DOHH2 (cell line): Measurements from ENCODE around the gene IQSEC3.

ENCODE experiments used
- H3F3A ChIP-seq: fragments of 200-600 bp; sonication (generic), shearing (Covaris generic); 2 replicates; pipeline ENCODE4 v1.6.0; 2016; ENCODE audit warnings: antibody characterized with exemption, mild to moderate bottlenecking; ENCODE audit not compliant: control insufficient read depth, insufficient read depth
- H3K27ac ChIP-seq: fragments of 200-600 bp; sonication (generic); 2 replicates; pipeline ENCODE4 v1.5.1; 2014; ENCODE audit warnings: low read depth, mild to moderate bottlenecking, low read length, moderate library complexity
- H3K27me3 ChIP-seq: fragments of 200-600 bp; sonication (generic); 2 replicates; pipeline ENCODE4 v1.6.1; 2014; ENCODE audit warnings: mild to moderate bottlenecking, low read length, mixed read lengths; ENCODE audit not compliant: control insufficient read depth
- H3K36me3 ChIP-seq: fragments of 200-600 bp; sonication (generic); 2 replicates; pipeline ENCODE4 v1.6.1; 2014; ENCODE audit warnings: mild to moderate bottlenecking, low read length, moderate library complexity, mixed read lengths; ENCODE audit not compliant: control insufficient read depth
- H3K4me1 ChIP-seq: fragments of 200-600 bp; sonication (generic); 2 replicates; pipeline ENCODE4 v1.6.1; 2014; ENCODE audit warnings: mild to moderate bottlenecking, low read length, mixed read lengths; ENCODE audit not compliant: control insufficient read depth
- H3K4me2 ChIP-seq: fragments of 200-600 bp; sonication (generic); 2 replicates; pipeline ENCODE4 v1.6.0; 2014; ENCODE audit warnings: mild to moderate bottlenecking, low read length, moderate library complexity
- H3K4me3 ChIP-seq: fragments of 200-600 bp; sonication (generic); 2 replicates; pipeline ENCODE4 v1.5.1; 2014; ENCODE audit warnings: mild to moderate bottlenecking, low read length, mixed read lengths
- H3K79me2 ChIP-seq: fragments of 200-600 bp; sonication (generic); 2 replicates; pipeline ENCODE4 v1.6.1; 2014; ENCODE audit warnings: mild to moderate bottlenecking, low read length, mixed read lengths; ENCODE audit not compliant: control insufficient read depth
- H3K9me2 ChIP-seq: fragments of 200-600 bp; sonication (generic); replicated peaks from 2 replicates; pipeline ENCODE4 v1.6.1; 2014; ENCODE audit warnings: mild to moderate bottlenecking, low read length, mixed read lengths; ENCODE audit not compliant: control insufficient read depth
- H3K9me3 ChIP-seq: fragments of 200-600 bp; sonication (generic); 2 replicates; pipeline ENCODE4 v1.6.1; 2014; ENCODE audit warnings: antibody characterized with exemption, low read length, mixed read lengths; ENCODE audit not compliant: control insufficient read depth, insufficient read depth
- H4K20me1 ChIP-seq: fragments of 200-600 bp; sonication (generic); 2 replicates; pipeline ENCODE4 v1.6.0; 2014; ENCODE audit warnings: low read depth, mild to moderate bottlenecking, antibody characterized with exemption, low read length, moderate library complexity; ENCODE audit not compliant: control insufficient read depth, insufficient read depth
- CTCF ChIP-seq: fragments of 200-600 bp; sonication (generic); IDR thresholded peaks from one replicate; pipeline ENCODE4 v1.5.1; 2014; ENCODE audit warnings: antibody characterized with exemption, mild to moderate bottlenecking, low read depth, low read length; ENCODE audit not compliant: poor library complexity, severe bottlenecking
- EZH2phosphoT487 ChIP-seq: fragments of 200-600 bp; sonication (generic); IDR thresholded peaks from 2 replicates; pipeline ENCODE4 v1.6.1; 2017; ENCODE audit warnings: borderline replicate concordance, mild to moderate bottlenecking, antibody characterized with exemption, low read length, moderate library complexity, mixed read lengths

The IQSEC3 gene

GRCh38 chr12:157644-158043 lies 91.1 kb downstream of the IQSEC3 start:
- no peak overlapping the region for H3K4me3 ChIP-seq
- no peaks in the 10 kb centered on the region for H3K27me3 ChIP-seq
- no peaks in the 10 kb centered on the region for H3K9me3 ChIP-seq
- no peaks in the 10 kb centered on the region; the same call in 1 of the 2 replicates for H3F3A ChIP-seq
- H3K79me2 ChIP-seq = no peaks in the 10 kb centered on the region
- H3K9me2 ChIP-seq = no peaks in the 10 kb centered on the region
- no peak overlapping the region for H3K27ac ChIP-seq
- TF ChIP-seq CTCF (no peak), EZH2phosphoT487 (no peak)
- H3K4me1 ChIP-seq = no peaks in the 10 kb centered on the region
- H4K20me1 ChIP-seq = no peaks in the 10 kb centered on the region
- H3K4me2 ChIP-seq = no peak overlapping the region
- H3K36me3 ChIP-seq = no peaks in the 10 kb centered on the region

GRCh38 chr12:159156-159782 lies 92.7 kb downstream of the IQSEC3 start:
- peaks cover 6% of the 10 kb centered on the region; the same call in 1 of the 2 replicates for H3K9me3 ChIP-seq
- H3K4me1 ChIP-seq = no peaks in the 10 kb centered on the region
- H3K4me2 ChIP-seq = no peak overlapping the region
- no peaks in the 10 kb centered on the region for H3K79me2 ChIP-seq
- H4K20me1 ChIP-seq = no peaks in the 10 kb centered on the region
- H3K4me3 ChIP-seq = no peak overlapping the region
- H3K36me3 ChIP-seq = no peaks in the 10 kb centered on the region
- no peak for TF ChIP-seq CTCF
- TF ChIP-seq EZH2phosphoT487 = no peak
- no peaks in the 10 kb centered on the region for H3K9me2 ChIP-seq
- H3F3A ChIP-seq = no peaks in the 10 kb centered on the region; the same call in 1 of the 2 replicates
- no peak overlapping the region for H3K27ac ChIP-seq
- H3K27me3 ChIP-seq = no peaks in the 10 kb centered on the region

GRCh38 chr12:160858-161257 lies 94.3 kb downstream of the IQSEC3 start:
- Histone ChIP-seq H3F3A (no peaks in the 10 kb centered on the region; the same call in 1 of the 2 replicates), H4K20me1 (no peaks in the 10 kb centered on the region), H3K9me2 (no peaks in the 10 kb centered on the region), H3K27ac (no peak overlapping the region), H3K9me3 (peaks cover 6% of the 10 kb centered on the region; the same call in 1 of the 2 replicates), H3K4me1 (no peaks in the 10 kb centered on the region), H3K4me3 (no peak overlapping the region), H3K27me3 (no peaks in the 10 kb centered on the region), H3K79me2 (no peaks in the 10 kb centered on the region), H3K4me2 (no peak overlapping the region), H3K36me3 (no peaks in the 10 kb centered on the region)
- no peak for TF ChIP-seq CTCF
- TF ChIP-seq EZH2phosphoT487 = no peak
